Upper lobe of right lung (tissue), 1 donor: ENCODE measurements around the gene ZNF175. TPM values are rescaled to one million over a fixed set of nuclear protein-coding genes. Genes with fewer than 3 reads are reported as not detected.

Source experiments
- ATAC-seq: fragments of 200-7000 bp; cut with Tn5 transposase; one replicate; pipeline ENCODE4 v1.9.1; 2020; ENCODE audit warnings: mild to moderate bottlenecking, moderate library complexity
- DNase-seq: peaks from one replicate; pipeline ENCODE4 v3.0.0-alpha.2; 2020
- H3K27ac ChIP-seq: fragments of 200-600 bp; one replicate; pipeline ENCODE4 v1.8.0; 2022
- H3K27me3 ChIP-seq: fragments of 200-600 bp; one replicate; pipeline ENCODE4 v1.8.0; 2022; ENCODE audit warnings: mild to moderate bottlenecking
- H3K36me3 ChIP-seq: fragments of 200-600 bp; one replicate; pipeline ENCODE4 v1.8.0; 2022
- H3K4me1 ChIP-seq: fragments of 200-600 bp; one replicate; pipeline ENCODE4 v1.8.0; 2022
- H3K4me3 ChIP-seq: fragments of 200-600 bp; one replicate; pipeline ENCODE4 v1.8.0; 2022; ENCODE audit warnings: mild to moderate bottlenecking
- H3K9me3 ChIP-seq: fragments of 200-600 bp; one replicate; pipeline ENCODE4 v1.8.0; 2022
- CTCF ChIP-seq: fragments of 200-600 bp; IDR thresholded peaks from one replicate; pipeline ENCODE4 v1.8.0; 2022; ENCODE audit warnings: antibody characterized with exemption
- intact Hi-C: fragments of 100-400 bp; cut with DNase I; formaldehyde crosslinking; loops from one replicate; pipeline ENCODE4 v1.11.0; 2022
- total RNA-seq: library from RNA; stranded (reverse); fragmentation: NEBNext Ultra II Directional; extraction: Animal tissue kit (Norgen Biotek cat#: 25700); gene quantifications from one replicate; pipeline ENCODE4 v1.2.1, GENCODE V29; 2021
- donor health status: DM: no; HTN: yes; CAD: no; lungs with severe emphysema.

ZNF175 gene
- total RNA-seq, 1 donor from 2014 or later = 13.8 TPM

- intact Hi-C loops = no loop called here
- DNase-seq (no peak), ATAC-seq (peak; percentile 38)
- Histone ChIP-seq H3K4me1 (no peaks in the 10 kb centered on the region), H3K9me3 (no peaks in the 10 kb centered on the region), H3K36me3 (no peaks in the 10 kb centered on the region), H3K27me3 (no peaks in the 10 kb centered on the region), H3K27ac (no peak overlapping the region), H3K4me3 (no peak overlapping the region)
- TF ChIP-seq CTCF = no peak
Observed at GRCh38 chr19:51564791-51565190, 6.3 kb upstream of the ZNF175 start.

- ATAC-seq (peak; percentile 26), DNase-seq (no peak)
- Histone ChIP-seq H3K4me1 (no peaks in the 10 kb centered on the region), H3K27me3 (no peaks in the 10 kb centered on the region), H3K27ac (no peak overlapping the region), H3K9me3 (no peaks in the 10 kb centered on the region), H3K36me3 (no peaks in the 10 kb centered on the region), H3K4me3 (no peak overlapping the region)
- TF ChIP-seq CTCF = no peak
- intact Hi-C loops = no loop called here
Observed at GRCh38 chr19:51565583-51565982, 5.5 kb upstream of the ZNF175 start.

GRCh38 chr19:51566489-51567100, 4.5 kb upstream of the ZNF175 start:
- Histone ChIP-seq H3K36me3 (no peaks in the 10 kb centered on the region), H3K27me3 (no peaks in the 10 kb centered on the region), H3K9me3 (no peaks in the 10 kb centered on the region), H3K4me1 (peaks cover under 1% of the 10 kb centered on the region), H3K4me3 (no peak overlapping the region), H3K27ac (no peak overlapping the region)
- no peak for DNase-seq
- intact Hi-C loops = no loop called here
- no peak for TF ChIP-seq CTCF
- no peak for ATAC-seq

GRCh38 chr19:51567583-51567982, 3.5 kb upstream of the ZNF175 start:
- intact Hi-C loops = no loop called here
- H3K27ac ChIP-seq = no peak overlapping the region
- peaks cover 10% of the 10 kb centered on the region for H3K4me1 ChIP-seq
- H3K27me3 ChIP-seq = no peaks in the 10 kb centered on the region
- ATAC-seq (no peak), DNase-seq (no peak)
- no peak for TF ChIP-seq CTCF
- no peaks in the 10 kb centered on the region for H3K36me3 ChIP-seq
- H3K4me3 ChIP-seq = no peak overlapping the region
- H3K9me3 ChIP-seq = no peaks in the 10 kb centered on the region

- Histone ChIP-seq H3K27ac (no peak overlapping the region), H3K27me3 (no peaks in the 10 kb centered on the region), H3K4me1 (peaks cover 17% of the 10 kb centered on the region), H3K4me3 (no peak overlapping the region), H3K36me3 (peaks cover 8% of the 10 kb centered on the region), H3K9me3 (no peaks in the 10 kb centered on the region)
- intact Hi-C loops = no loop called here
- DNase-seq (no peak), ATAC-seq (no peak)
- no peak for TF ChIP-seq CTCF
Observed at GRCh38 chr19:51568456-51568855, 2.6 kb upstream of the ZNF175 start.

GRCh38 chr19:51571599-51571998, 516 bp downstream of the ZNF175 start:
- DNase-seq = no peak
- intact Hi-C loops = no loop called here
- Histone ChIP-seq H3K4me1 (peaks cover 18% of the 10 kb centered on the region), H3K27me3 (no peaks in the 10 kb centered on the region), H3K9me3 (no peaks in the 10 kb centered on the region), H3K36me3 (peaks cover 28% of the 10 kb centered on the region), H3K4me3 (peak overlapping the region; percentile 74), H3K27ac (peak overlapping the region; percentile 56)
- TF ChIP-seq CTCF = no peak
- no peak for ATAC-seq
